ENCODE results near the gene FOXF1.

The FOXF1 gene

GRCh38 chr16:86505185-86505898 is 5.0 kb upstream of the FOXF1 start:
- DNase-seq = no peak

DNA sequence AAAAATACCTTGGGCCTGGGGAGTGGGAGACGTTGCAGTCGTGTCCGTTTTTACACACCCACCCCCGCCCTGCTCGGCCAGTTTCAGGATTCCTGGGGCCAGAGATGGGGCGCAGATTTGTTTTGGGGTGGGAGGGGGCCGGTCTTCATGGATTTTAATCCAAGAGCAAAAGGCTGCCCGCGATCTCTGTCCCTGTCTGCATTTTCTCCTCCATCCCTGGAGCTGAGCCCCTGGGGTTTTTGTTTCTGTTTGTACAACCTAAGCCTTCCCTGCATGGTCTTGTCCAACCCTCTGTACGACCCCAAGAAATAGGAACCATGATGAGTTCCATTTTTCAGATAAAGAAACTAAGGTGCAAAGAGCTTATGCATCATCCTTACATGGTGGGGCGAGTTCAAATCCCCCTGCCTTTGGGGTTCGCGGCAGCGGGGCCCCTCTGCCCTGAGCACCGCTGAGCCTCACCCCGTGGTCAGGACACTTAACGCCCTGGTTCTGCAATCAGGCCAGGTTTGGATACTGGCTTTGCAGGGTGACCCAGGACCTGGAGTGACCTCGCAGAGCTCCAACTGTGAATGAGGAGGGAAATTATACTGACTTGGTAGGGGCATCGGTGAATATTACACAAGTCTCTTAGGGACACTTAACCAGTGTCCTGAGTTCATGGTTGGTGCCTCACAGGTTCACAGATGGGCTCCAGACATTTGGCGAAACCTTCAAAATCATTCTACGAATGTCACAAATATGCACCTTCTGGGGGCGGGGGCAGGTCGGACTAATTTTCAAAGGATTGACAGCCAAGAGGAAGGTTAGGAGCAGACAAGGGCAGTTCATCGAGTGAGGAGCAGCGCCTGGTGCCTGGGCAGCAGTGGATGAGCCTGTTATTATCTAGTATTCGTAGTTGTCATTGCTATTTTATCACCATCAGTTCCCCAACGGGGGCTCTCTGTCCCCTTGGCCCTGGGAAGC is 4.1 kb upstream of the FOXF1 start:
- no peak for DNase-seq

DNA sequence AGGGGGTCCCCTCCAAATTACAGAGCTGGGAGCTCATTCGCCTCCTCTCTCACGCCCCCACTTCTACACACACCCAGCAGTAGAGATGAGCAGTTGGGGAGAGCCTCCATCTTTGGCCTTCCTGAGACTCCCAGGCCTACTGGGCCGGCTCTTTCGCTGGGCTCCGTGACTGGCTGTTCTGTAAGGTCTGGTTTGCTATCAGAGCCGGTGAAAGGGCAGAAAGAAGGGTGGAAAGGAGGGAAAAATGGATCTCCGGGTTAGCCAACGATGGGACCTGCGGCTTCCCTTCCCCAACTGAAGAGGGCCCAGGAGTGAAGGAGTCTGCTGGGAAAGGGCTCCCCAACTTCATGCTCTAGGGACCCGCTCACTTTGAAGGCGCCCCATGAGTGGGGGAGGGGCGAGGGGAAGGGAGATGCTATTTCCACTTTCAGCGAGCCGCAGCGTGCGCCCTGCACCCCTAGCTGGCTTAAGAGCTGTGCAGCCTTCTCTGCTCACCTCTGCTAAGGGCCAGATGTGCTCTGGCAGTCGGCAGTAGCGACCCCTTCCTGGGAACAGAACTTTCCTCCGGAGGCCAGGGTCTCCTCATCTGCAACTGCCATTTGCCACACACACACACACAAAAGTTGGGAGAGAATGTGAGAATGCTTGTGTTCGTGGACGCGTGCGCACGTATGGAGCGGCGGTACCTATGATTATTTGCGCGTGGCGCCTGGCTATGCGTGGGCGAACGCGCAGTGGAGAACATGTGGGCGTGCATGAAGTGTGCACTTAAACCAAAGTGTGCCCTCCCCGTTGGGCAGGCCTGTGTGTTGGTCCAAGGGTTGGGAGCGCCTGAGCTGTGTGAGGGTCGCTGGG is 2.9 kb upstream of the FOXF1 start:
- no peak for DNase-seq

DNA sequence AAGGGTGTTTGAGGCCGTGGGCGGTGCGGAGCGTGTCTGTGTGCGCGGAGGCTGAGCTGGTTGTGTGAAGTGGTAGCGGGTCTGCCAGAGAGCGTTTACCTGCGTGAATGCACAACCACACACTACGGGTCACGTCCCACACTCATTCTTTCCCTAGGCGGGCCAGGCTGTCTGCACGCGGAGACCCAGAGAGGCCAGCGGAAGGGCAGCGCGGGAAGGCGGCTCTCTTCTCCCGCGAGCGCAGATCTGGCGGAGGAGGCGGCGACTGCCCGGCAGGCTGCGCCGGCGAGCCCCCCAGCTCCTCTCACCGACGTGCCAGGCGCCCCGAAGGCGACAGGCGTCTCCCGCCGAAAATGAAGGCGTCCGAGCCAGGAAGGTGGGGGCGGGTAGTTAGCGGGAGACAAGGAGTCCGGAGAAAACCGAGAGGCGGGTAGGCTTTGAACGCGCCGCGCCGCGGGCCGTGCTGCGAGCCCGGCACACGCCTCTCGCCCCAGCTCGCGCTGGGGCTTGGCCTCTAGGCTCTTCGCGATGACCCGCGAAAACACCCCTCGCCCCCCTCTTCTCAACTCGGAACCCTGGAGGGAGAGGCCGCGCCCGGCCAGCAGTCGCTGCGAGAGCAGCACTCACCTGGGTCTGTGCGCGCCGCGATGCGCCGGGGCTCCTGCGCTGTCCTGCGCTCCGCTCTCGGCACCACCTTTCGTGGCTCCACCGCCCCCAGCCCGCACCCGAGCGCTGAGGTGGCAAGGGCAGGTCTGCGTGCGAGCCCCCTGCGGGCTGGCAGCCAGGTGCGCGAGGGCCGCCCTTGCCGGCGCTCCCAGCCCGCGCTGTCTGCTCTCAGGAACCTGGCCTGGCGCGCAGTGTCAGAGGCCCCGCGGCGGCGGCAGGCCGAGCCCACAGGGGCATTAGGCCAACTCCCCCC is 2.0 kb upstream of the FOXF1 start:
- DNase-seq = no peak

DNA sequence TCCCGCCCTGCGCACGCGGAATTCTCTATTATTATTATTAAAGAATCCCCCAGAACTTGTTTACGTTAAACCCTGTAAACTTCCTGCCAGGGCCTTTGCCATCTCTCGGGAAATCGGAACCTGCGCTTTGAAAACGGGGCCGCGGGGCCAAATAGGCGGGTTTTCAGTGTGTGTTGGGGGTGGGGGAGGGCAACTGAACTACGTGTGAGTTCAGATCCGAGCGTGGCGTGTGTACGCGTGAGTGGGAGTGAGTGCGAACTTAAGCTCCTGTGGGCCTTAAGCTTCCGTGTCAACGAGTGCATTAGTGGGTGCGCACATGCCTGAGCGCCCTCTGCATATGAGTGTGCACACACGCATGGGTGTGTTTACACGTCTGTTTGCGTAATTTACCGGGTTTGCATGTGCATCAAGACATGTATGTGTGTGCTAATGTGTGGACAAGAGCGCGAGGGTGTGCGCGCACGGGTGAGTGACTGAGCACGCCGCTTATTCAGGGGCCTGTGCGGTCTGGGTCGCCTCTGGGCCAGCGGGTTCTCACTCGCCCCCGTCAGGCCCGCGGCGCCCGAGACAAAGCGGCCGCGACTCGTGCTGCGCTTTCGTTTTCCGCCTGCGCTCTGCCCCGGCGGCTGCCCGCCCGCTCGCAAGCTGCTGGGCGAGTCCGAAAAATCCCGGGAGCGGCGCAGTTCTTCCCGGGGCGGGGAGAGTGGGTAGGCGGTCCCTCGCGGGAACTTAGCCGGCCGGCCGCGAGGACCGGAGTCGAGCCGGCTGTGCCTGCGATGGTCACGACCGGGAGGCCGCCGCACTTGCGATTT is 1.2 kb upstream of the FOXF1 start:
- no peak for DNase-seq

- DNase-seq = no peak
Measured at GRCh38 chr16:86509759-86510464, 415 bp upstream of the FOXF1 start.

DNA sequence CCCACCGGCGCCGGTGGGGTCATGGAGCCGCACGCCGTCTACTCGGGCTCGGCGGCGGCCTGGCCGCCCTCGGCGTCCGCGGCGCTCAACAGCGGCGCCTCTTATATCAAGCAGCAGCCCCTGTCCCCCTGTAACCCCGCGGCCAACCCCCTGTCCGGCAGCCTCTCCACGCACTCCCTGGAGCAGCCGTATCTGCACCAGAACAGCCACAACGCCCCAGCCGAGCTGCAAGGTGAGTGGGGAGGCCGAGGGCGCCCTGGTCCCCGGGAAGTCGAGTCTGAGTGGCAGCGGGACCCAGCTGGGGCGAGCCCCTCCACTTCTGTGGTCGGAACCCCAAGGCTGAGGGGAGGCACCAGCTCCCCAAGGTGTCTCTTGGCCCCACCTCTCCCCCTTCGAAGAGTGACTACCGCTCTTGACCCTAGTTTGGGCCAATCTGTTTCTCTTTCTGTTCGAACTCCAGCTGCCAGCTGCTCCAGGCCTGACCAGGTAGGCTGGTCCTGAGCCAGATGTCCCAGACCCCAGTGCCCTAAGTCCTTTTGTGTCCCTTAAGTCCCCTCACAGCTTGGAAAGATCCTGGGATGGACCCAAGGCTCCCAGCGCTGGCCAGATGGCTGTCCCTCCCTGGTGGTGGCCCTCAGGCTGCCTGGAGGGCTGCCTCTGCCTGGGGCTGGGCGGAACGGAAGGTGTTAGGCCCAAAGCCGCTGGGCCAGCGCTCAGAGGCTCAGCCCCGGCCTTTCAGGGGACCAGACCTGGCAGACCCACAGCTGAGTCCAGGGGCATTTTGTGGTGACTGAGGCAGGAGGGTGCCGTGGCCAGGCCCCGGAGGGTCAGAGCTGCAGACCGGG is 1.2 kb downstream of the FOXF1 start:
- DNase-seq = no peak

GRCh38 chr16:86512301-86512859 is 2.1 kb downstream of the FOXF1 start:
- no peak for DNase-seq

- no peak for DNase-seq
Measured at GRCh38 chr16:86512860-86513470, 2.6 kb downstream of the FOXF1 start.

DNA sequence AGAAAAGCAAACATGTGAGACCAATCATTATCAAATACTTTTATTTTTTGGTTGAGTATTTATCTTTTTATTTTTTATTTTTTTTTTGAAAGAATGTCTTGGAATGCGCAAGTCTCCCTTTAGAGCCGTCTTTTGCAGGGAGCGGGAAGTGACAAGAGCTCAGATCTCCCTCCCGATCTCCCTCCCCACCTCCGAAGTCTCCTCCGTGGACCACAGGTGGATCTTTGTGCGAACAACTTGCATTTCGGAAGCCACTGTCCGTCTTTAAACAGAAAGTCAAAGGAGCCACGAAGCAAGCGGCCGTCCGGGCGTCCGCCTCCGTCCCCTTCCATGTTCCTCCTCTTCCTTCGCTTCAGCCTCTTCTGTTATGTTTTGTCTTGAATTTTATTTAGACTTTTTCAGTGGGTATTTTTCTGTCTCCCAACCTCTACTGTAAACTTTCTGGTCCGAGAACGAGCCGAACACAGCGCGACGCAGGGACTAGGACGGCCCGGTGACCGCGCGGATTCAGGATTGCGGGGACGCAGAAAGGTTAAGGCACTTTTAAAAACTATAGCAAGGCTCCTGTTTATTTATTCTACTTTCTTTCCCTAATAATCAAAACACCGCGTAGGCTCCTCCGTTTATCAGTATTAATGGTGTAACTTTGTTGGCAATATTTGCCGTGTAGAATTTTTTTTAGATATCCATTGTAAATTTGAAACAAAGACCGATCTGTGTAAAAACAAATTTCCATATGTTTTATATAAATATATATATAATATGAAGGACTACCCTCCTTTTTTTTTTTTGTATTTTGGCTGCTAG is 3.3 kb downstream of the FOXF1 start:
- DNase-seq = no peak

DNA sequence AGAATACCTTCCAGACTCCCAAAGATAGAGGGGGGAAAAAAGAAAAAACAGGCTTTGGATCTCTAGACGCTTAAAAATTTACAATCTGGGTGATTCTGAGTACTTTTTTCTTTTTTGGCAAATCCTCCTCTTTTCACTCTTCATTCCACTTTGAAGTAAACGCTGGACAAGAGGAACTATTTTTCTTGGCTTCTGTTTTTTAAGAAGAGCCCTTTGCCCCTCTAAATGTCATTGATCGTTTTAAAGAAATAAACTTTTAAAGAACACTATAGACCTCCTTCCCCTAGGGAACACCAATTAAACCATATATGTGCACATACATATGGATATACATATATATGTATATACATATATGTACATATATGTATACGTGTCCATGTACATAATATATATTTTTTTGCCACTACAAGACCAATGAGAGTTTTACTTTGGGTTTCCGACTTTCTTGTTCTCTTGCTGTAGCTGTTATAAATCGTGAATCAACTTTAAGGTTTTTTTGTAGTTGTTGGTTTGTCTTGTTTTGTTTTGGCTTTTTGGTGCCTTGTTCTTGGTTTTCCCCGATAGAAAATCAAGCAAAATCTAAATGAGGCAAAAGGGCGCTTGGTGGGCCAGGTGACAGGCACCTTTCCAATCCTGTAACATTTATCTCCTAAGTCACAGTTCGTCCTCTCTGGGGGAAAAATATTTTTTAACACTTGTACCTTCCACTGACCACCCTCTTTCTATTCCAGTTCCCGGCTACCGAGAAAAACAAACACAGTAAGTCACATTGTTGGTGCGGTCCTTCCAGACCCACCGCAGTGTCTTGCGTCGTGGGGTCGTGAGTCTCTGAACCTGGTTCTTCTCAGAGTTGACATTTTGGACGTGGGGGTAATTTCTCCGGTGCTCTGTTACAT is 4.4 kb downstream of the FOXF1 start:
- DNase-seq = no peak

- no peak for DNase-seq
Measured at GRCh38 chr16:86515413-86515776, 5.1 kb downstream of the FOXF1 start.

GRCh38 chr16:86515777-86516622 is 5.7 kb downstream of the FOXF1 start:
- no peak for DNase-seq

DNA sequence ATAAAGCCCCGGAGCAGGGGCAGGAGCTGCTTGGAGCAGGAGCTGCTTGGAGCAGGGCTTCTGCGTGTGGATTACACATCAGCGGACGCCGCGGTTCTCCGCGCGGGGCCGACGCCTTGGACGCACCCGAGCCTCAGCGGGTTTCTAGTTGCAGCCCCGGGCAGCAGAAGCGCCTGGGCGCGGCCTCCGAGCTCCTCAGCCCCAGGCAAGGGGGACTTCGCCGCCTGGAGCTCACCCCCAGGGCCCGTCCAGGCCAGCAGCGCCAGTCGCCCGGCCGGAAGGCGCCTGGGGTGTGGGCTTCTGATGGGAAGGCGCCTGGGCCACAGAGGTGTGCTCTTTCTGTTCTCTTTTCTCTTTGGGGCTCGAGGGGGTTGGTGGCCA is 6.3 kb downstream of the FOXF1 start:
- DNase-seq = no peak

DNA sequence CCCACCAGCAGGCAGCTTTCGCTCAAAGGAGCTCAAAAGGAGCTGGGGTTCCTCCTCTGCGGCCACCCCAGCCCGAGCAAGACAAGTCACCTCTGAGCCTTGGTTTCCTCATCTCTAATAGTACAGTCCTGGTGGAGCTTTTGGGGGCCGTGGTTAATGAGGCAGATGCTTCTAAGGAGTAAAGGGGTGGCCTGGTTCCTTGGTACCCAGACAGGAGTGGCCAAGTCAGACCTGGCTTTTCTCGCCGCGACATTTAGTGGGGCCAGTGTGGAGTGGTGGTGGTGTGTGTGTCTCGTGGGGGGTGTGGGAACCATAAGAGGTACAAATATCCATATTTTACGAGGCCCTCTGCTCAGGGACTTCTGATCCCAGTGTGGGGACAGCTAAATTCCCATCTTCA is 6.7 kb downstream of the FOXF1 start:
- no peak for DNase-seq

Data from activated CD4-positive, alpha-beta T cell treated with anti-CD3 and anti-CD28 coated beads for 4 hours (primary cell).